GM15510 (cell line): Measurements from ENCODE around the gene OCA2.

Experiments
- POLR2A ChIP-seq: IDR thresholded peaks from 3 replicates; pipeline ENCODE4 v1.6.1; 2011; ENCODE audit warnings: borderline replicate concordance; ENCODE audit not compliant: insufficient read length; ENCODE audit errors: extremely low read depth

OCA2 gene

GRCh38 chr15:27932600-27932999 lies 166.5 kb downstream of the OCA2 start:
- no peak for TF ChIP-seq POLR2A

- TF ChIP-seq POLR2A, result no peak
Observed at GRCh38 chr15:27928386-27928785, 170.7 kb downstream of the OCA2 start.

- no peak for TF ChIP-seq POLR2A
Observed at GRCh38 chr15:27912283-27912682, 186.8 kb downstream of the OCA2 start.

- TF ChIP-seq POLR2A, result no peak
Observed at GRCh38 chr15:27906802-27907201, 192.3 kb downstream of the OCA2 start.

GRCh38 chr15:27903405-27903804 lies 195.7 kb downstream of the OCA2 start:
- no peak for TF ChIP-seq POLR2A

- no peak for TF ChIP-seq POLR2A
Observed at GRCh38 chr15:27902680-27903385, 196.3 kb downstream of the OCA2 start.

- TF ChIP-seq POLR2A, result no peak
Observed at GRCh38 chr15:27899583-27900285, 199.4 kb downstream of the OCA2 start.

- TF ChIP-seq POLR2A, result no peak
Observed at GRCh38 chr15:27897481-27897880, 201.6 kb downstream of the OCA2 start.

GRCh38 chr15:27894645-27895044 lies 204.5 kb downstream of the OCA2 start:
- TF ChIP-seq POLR2A, result no peak

- TF ChIP-seq POLR2A, result no peak
Observed at GRCh38 chr15:27889258-27889657, 209.9 kb downstream of the OCA2 start.

- TF ChIP-seq POLR2A, result no peak
Observed at GRCh38 chr15:27885201-27885600, 213.9 kb downstream of the OCA2 start.

GRCh38 chr15:27884726-27885125 lies 214.4 kb downstream of the OCA2 start:
- no peak for TF ChIP-seq POLR2A

- no peak for TF ChIP-seq POLR2A
Observed at GRCh38 chr15:27878841-27879240, 220.3 kb downstream of the OCA2 start.

- TF ChIP-seq POLR2A, result no peak
Observed at GRCh38 chr15:27873828-27874227, 225.3 kb downstream of the OCA2 start.

GRCh38 chr15:27873039-27873438 lies 226.1 kb downstream of the OCA2 start:
- no peak for TF ChIP-seq POLR2A

GRCh38 chr15:27872355-27872754 lies 226.8 kb downstream of the OCA2 start:
- no peak for TF ChIP-seq POLR2A
